K562 (cell line): ENCODE measurements around the gene AHNAK. TPM values are rescaled to one million over a fixed set of nuclear protein-coding genes. Genes with fewer than 3 reads are reported as not detected.
A peak's percentile ranks its signal among the peaks of the same experiment; 100 is the strongest.

Source experiments
- ATAC-seq: fragments of 200-7000 bp; cut with Tn5 transposase; 3 replicates; pipeline ENCODE4 v1.9.1; 2020; ENCODE audit warnings: moderate library complexity
- BruUV-seq: library from RNA; stranded (reverse); fragments of 400-500 nt; replicated peaks from 2 replicates; lab custom pipeline; 2021; lab: Mats Ljungman, UMichigan
- CTCF ChIA-PET: fragments of 300-600 bp; formaldehyde crosslinking; extraction: SDS; loops from one replicate; lab custom pipeline; 2021; ENCODE audit warnings: low intra/inter-chr PET ratio; lab: Yijun Ruan, JAX
- POLR2A ChIA-PET: fragments of 300-600, 350-650 bp; sonication (Branson Sonifier 250); formaldehyde crosslinking; extraction: SDS; loops from one replicate; lab custom pipeline; 2021; ENCODE audit warnings: antibody characterized with exemption, inconsistent platforms; lab: Yijun Ruan, JAX
- DNase-seq, 4 experiments: peaks; one replicate each; pipeline versions ENCODE4 v3.0.0 to v3.0.0-alpha.2; 2011 to 2018; ENCODE audit warnings: low spot score in 3 of 4, mixed read lengths in 3 of 4; ENCODE audit errors: extremely low read depth in 1 of 4
- FAIRE-seq: peaks from 2 replicates; lab custom pipeline; 2011; peaks lifted over from hg19 to GRCh38; lab: Jason Lieb, UNC
- H2AFZ ChIP-seq: 2 replicates; pipeline ENCODE4 v1.6.0; 2011; ENCODE audit warnings: low read depth, low read length, control low read depth, inconsistent platforms
- H3K27ac ChIP-seq: fragments of 200-600 bp; 3 replicates; pipeline ENCODE4 v1.8.0; 2011; ENCODE audit warnings: low read depth, mild to moderate bottlenecking, control low read depth, inconsistent platforms, low read length, moderate library complexity, mixed read lengths; ENCODE audit errors: extremely low read depth
- H3K27me3 ChIP-seq, 2 experiments: fragments of 300-600 bp in 1 of 2; 2 replicates in 1 of 2; 3 replicates in 1 of 2; pipeline versions ENCODE4 v1.6.0 to v1.8.0; 2011; ENCODE audit warnings: inconsistent platforms in 2 of 2, low read length in 2 of 2, mild to moderate bottlenecking in 1 of 2, mixed read lengths in 1 of 2, moderate library complexity in 1 of 2; ENCODE audit not compliant: control insufficient read depth in 2 of 2, insufficient read depth in 2 of 2
- H3K36me3 ChIP-seq: fragments of 300-600 bp; 3 replicates; pipeline ENCODE4 v1.8.0; 2011; ENCODE audit warnings: mild to moderate bottlenecking, low read length, inconsistent platforms; ENCODE audit not compliant: control insufficient read depth, insufficient read depth
- H3K4me1 ChIP-seq, 2 experiments: fragments of 200-600 bp in 1 of 2; replicated peaks in 1 of 2; 2 replicates in 1 of 2; 3 replicates in 1 of 2; pipeline versions ENCODE4 v1.5.1 to v1.8.0; 2011; ENCODE audit warnings: inconsistent platforms in 2 of 2, low read length in 2 of 2, mild to moderate bottlenecking in 1 of 2, mixed read lengths in 1 of 2, moderate library complexity in 1 of 2; ENCODE audit not compliant: control insufficient read depth in 2 of 2, insufficient read depth in 2 of 2
- H3K4me2 ChIP-seq: 2 replicates; pipeline ENCODE4 v1.6.1; 2011; ENCODE audit warnings: low read length, control low read depth, inconsistent platforms, mixed read lengths; ENCODE audit not compliant: insufficient read depth
- H3K4me3 ChIP-seq: fragments of 200-600 bp; sonication (generic), shearing (Covaris generic); 2 replicates; pipeline ENCODE4 v1.5.1; 2016; ENCODE audit warnings: control low read depth, inconsistent platforms
- H3K79me2 ChIP-seq: fragments of 200-600 bp; 3 replicates; pipeline ENCODE4 v1.8.0; 2011; ENCODE audit warnings: low read length, inconsistent platforms; ENCODE audit not compliant: control insufficient read depth, insufficient read depth
- H3K9ac ChIP-seq, 2 experiments: 2 replicates each; pipeline versions ENCODE4 v1.6.0 to v1.6.1; 2011; ENCODE audit warnings: low read depth in 2 of 2, low read length in 2 of 2, control low read depth in 1 of 2, inconsistent platforms in 1 of 2, mild to moderate bottlenecking in 1 of 2, mixed read lengths in 1 of 2; ENCODE audit not compliant: insufficient read depth in 1 of 2
- H3K9me1 ChIP-seq: one replicate; pipeline ENCODE4 v1.6.0; 2011; ENCODE audit warnings: inconsistent platforms, mild to moderate bottlenecking, low read length, moderate library complexity; ENCODE audit not compliant: control insufficient read depth, insufficient read depth
- H3K9me3 ChIP-seq: replicated peaks from 2 replicates; pipeline ENCODE4 v1.5.1; 2011; ENCODE audit warnings: low read depth, low read length, inconsistent platforms; ENCODE audit not compliant: control insufficient read depth, insufficient read depth
- H4K20me1 ChIP-seq: replicated peaks from 2 replicates; pipeline ENCODE4 v1.6.1; 2011; ENCODE audit warnings: low read length, inconsistent platforms, mixed read lengths; ENCODE audit not compliant: control insufficient read depth, insufficient read depth
- KDM1A ChIP-seq, 2 experiments: fragments of 450-650 bp; IDR thresholded peaks; 2 replicates each; pipeline ENCODE4 v1.6.1; 2016; ENCODE audit warnings: mild to moderate bottlenecking in 2 of 2
- SMAD4 ChIP-seq: fragments of 250-450 bp; sonication (Bioruptor Pico); conservative IDR thresholded peaks from 2 replicates; pipeline ENCODE4 v1.8.0; 2021; ENCODE audit warnings: inconsistent platforms, mild to moderate bottlenecking, moderate library complexity
- U2AF1 ChIP-seq: fragments of 200-400 bp; formaldehyde crosslinking; optimal IDR thresholded peaks from 2 replicates; pipeline ENCODE3; 2017; ENCODE audit warnings: mild to moderate bottlenecking, low read depth, low read length, moderate library complexity
- USF1 ChIP-seq: sonication (generic); formaldehyde crosslinking; IDR thresholded peaks from 2 replicates; pipeline ENCODE4 v1.9.0; 2022; ENCODE audit warnings: mild to moderate bottlenecking, missing genetic modification reagents
- USF2 ChIP-seq: sonication (generic); formaldehyde crosslinking; IDR thresholded peaks from 2 replicates; pipeline ENCODE4 v1.5.0; 2020; ENCODE audit warnings: missing genetic modification reagents
- whole genome bisulfite sequencing: fragments of 100-300 bp; shearing (Covaris generic); methylation state at CpG from one replicate; pipeline ENCODE4 v1.1.6; 2016; ENCODE audit warnings: low coverage, mixed read lengths; ENCODE audit not compliant: insufficient coverage; ENCODE audit errors: missing lambda C conversion rate; 5-methylcytosine and 5-hydroxymethylcytosine counted together
- in situ Hi-C: fragments of 300-500 bp; cut with MboI; formaldehyde crosslinking; loops from 4 replicates; pipeline ENCODE4 v1.15.0; 2018; ENCODE audit warnings: inconsistent platforms, mixed read lengths
- intact Hi-C: fragments of 100-400 bp; cut with micrococcal nuclease; formaldehyde crosslinking; loops from 2 replicates; pipeline ENCODE4 v1.14.2; 2022
- polyA plus RNA-seq, 8 experiments: library from polyadenylated mRNA; depleted of rRNA in 4 of 8; stranded (reverse) in 5 of 8; unstranded in 3 of 8; fragments of >200 nt; fragmentation: Nextera tagmentation in 2 of 8; fragmentation: Illumina TruSeq in 1 of 8; extraction: Ambion mirVana in 2 of 8; extraction: Trizol in 1 of 8; gene quantifications; 2 replicates each; pipeline versions ENCODE4 v1.2.1 to v1.2.3, GENCODE V29; 2011 to 2014; ENCODE audit warnings: inconsistent platforms in 1 of 8, missing spikeins in 1 of 8
- total RNA-seq, 7 experiments: library from RNA; depleted of rRNA in 6 of 7; stranded (reverse); fragments of >200 nt in 6 of 7; fragmentation: Illumina TruSeq in 2 of 7; extraction: Trizol in 2 of 7; gene quantifications; 2 replicates each; pipeline versions ENCODE4 v1.2.1 to v1.2.3, GENCODE V29; 2011 to 2021; ENCODE audit warnings: low replicate concordance in 1 of 7

AHNAK gene
- total and polyA plus RNA-seq, 9 of the 15 experiments (the other 6 are each of a cell fraction or from before 2014, with no cell fraction given): 1.5 to 89.7 (median 45.0) TPM

- no TSS peak for BruUV-seq
- in situ Hi-C loops: loop anchor here (10.0 to 25.0 kb wide), 3 partner anchors 155 to 612 kb away; partner anchors contain the start of gene SLC22A8
- no peaks in the 10 kb centered on the region for H3K9me1 ChIP-seq
These were observed 146.7 kb downstream of the AHNAK start for GRCh38 chr11:62399878-62400266.

More at GRCh38 chr11:62399878-62400266, 146.7 kb downstream of the AHNAK start:
- TF ChIP-seq USF2 (CRISPR knock-in tag) (no peak), U2AF1 (no peak), USF1 (CRISPR knock-in tag) (no peak), KDM1A (IDR thresholded peaks at IDR 0.05) (no peak), SMAD4 (no peak)
- Histone ChIP-seq H4K20me1 (no peaks in the 10 kb centered on the region), H3K4me3 (no peak overlapping the region), H3K27me3 (no peaks in the 10 kb centered on the region), H3K79me2 (no peaks in the 10 kb centered on the region), H3K4me2 (no peak overlapping the region), H3K36me3 (no peaks in the 10 kb centered on the region), H3K9ac (peak overlapping the region in 1 of 2 experiments; percentile 65; a peak in 2 of 4 replicates), H2AFZ (no peak overlapping the region), H3K27ac (no peak overlapping the region), H3K9me3 (no peaks in the 10 kb centered on the region), H3K4me1 (peaks cover 53 to 71% of the 10 kb centered on the region in 2 experiments)
- FAIRE-seq: no peak
- no peak for ATAC-seq
- intact Hi-C loops: loop anchor here (5.0 to 10.0 kb wide), 4 partner anchors 307 to 457 kb away; partner anchors contain the start of genes BSCL2, GNG3 and POLR2G
- POLR2A ChIA-PET: interaction anchor here (0.6 to 1.5 kb wide), 7 partner anchors 98 to 440 kb away, joined by 3 to 5 read pairs (median 4); partner anchors contain the start of gene WDR74
- 69% methylated on average over 7 of the region's 7 CpGs for WGBS
- CTCF ChIA-PET: no interaction called here
- no peak for DNase-seq
